ENCODE results near the gene UTF1.
"Not testable (repeated sequence)": the region's sequence is repeated elsewhere in the genome, so short reads cannot be mapped to it uniquely, and the experiment has no call there.

Gene UTF1

GRCh38 chr10:133258066-133258817 lies 28.2 kb downstream of the UTF1 start:
- H3K9ac ChIP-seq (ENCODE audit: low read depth in 1 of 2, low read length in 2 of 2) = peak overlapping the region; percentile 32
- H3K9me3 ChIP-seq (ENCODE audit: control insufficient read depth in 1 of 2, low read length in 2 of 2) = no peaks in the 10 kb centered on the region
- no peaks in the 10 kb centered on the region for H3K36me3 ChIP-seq (ENCODE audit: control insufficient read depth in 1 of 2, insufficient read depth in 2 of 2, low read length in 2 of 2)
- peaks cover 38 to 54% of the 10 kb centered on the region in 2 donors for H3K4me1 ChIP-seq (ENCODE audit: control insufficient read depth in 1 of 2, insufficient read depth in 2 of 2, low read length in 2 of 2)
- H3K27me3 ChIP-seq (ENCODE audit: control insufficient read depth in 1 of 2, insufficient read depth in 2 of 2, low read length in 2 of 2) = peaks cover 0 to 5% of the 10 kb centered on the region in 2 donors
- H3K27ac ChIP-seq (ENCODE audit: low read depth, low read length) = peak overlapping the region; percentile 20
- peak overlapping the region; percentile 43 to 55 for H3K4me3 ChIP-seq (ENCODE audit: low read depth in 1 of 2, low read length in 2 of 2)

GRCh38 chr10:133258818-133259601 lies 29.0 kb downstream of the UTF1 start:
- H3K9me3 ChIP-seq (ENCODE audit: control insufficient read depth in 1 of 2, low read length in 2 of 2) = no peaks in the 10 kb centered on the region
- peaks cover 39 to 54% of the 10 kb centered on the region in 2 donors for H3K4me1 ChIP-seq (ENCODE audit: control insufficient read depth in 1 of 2, insufficient read depth in 2 of 2, low read length in 2 of 2)
- no peak overlapping the region for H3K9ac ChIP-seq (ENCODE audit: low read depth in 1 of 2, low read length in 2 of 2)
- H3K36me3 ChIP-seq (ENCODE audit: control insufficient read depth in 1 of 2, insufficient read depth in 2 of 2, low read length in 2 of 2) = no peaks in the 10 kb centered on the region
- H3K4me3 ChIP-seq (ENCODE audit: low read depth in 1 of 2, low read length in 2 of 2) = no peak overlapping the region
- peaks cover 0 to 5% of the 10 kb centered on the region in 2 donors for H3K27me3 ChIP-seq (ENCODE audit: control insufficient read depth in 1 of 2, insufficient read depth in 2 of 2, low read length in 2 of 2)
- no peak overlapping the region for H3K27ac ChIP-seq (ENCODE audit: low read depth, low read length)

- H3K4me3 ChIP-seq (ENCODE audit: low read depth in 1 of 2, low read length in 2 of 2) = no peak overlapping the region
- H3K9ac ChIP-seq (ENCODE audit: low read depth in 1 of 2, low read length in 2 of 2) = no peak overlapping the region
- H3K9me3 ChIP-seq (ENCODE audit: control insufficient read depth in 1 of 2, low read length in 2 of 2) = no peaks in the 10 kb centered on the region
- no peaks in the 10 kb centered on the region for H3K36me3 ChIP-seq (ENCODE audit: control insufficient read depth in 1 of 2, insufficient read depth in 2 of 2, low read length in 2 of 2)
- no peak overlapping the region for H3K27ac ChIP-seq (ENCODE audit: low read depth, low read length)
- peaks cover 43 to 60% of the 10 kb centered on the region in 2 donors for H3K4me1 ChIP-seq (ENCODE audit: control insufficient read depth in 1 of 2, insufficient read depth in 2 of 2, low read length in 2 of 2)
- peaks cover 0 to 5% of the 10 kb centered on the region in 2 donors for H3K27me3 ChIP-seq (ENCODE audit: control insufficient read depth in 1 of 2, insufficient read depth in 2 of 2, low read length in 2 of 2)
These were observed 29.6 kb downstream of the UTF1 start for GRCh38 chr10:133259602-133259989.

GRCh38 chr10:133260895-133261725 lies 31.1 kb downstream of the UTF1 start:
- Histone ChIP-seq H3K4me3 (ENCODE audit: low read depth in 1 of 2, low read length in 2 of 2) (peak overlapping the region; percentile 62 to 71), H3K9me3 (ENCODE audit: control insufficient read depth in 1 of 2, low read length in 2 of 2) (no peaks in the 10 kb centered on the region), H3K27me3 (ENCODE audit: control insufficient read depth in 1 of 2, insufficient read depth in 2 of 2, low read length in 2 of 2) (peaks cover 0 to 5% of the 10 kb centered on the region in 2 donors), H3K4me1 (ENCODE audit: control insufficient read depth in 1 of 2, insufficient read depth in 2 of 2, low read length in 2 of 2) (peaks cover 43 to 70% of the 10 kb centered on the region in 2 donors), H3K27ac (ENCODE audit: low read depth, low read length) (peak overlapping the region; percentile 70), H3K9ac (ENCODE audit: low read depth in 1 of 2, low read length in 2 of 2) (peak overlapping the region; percentile 43 to 69), H3K36me3 (ENCODE audit: control insufficient read depth in 1 of 2, insufficient read depth in 2 of 2, low read length in 2 of 2) (no peaks in the 10 kb centered on the region)

GRCh38 chr10:133261726-133262325 lies 31.8 kb downstream of the UTF1 start:
- Histone ChIP-seq H3K27me3 (ENCODE audit: control insufficient read depth in 1 of 2, insufficient read depth in 2 of 2, low read length in 2 of 2) (peaks cover 0 to 5% of the 10 kb centered on the region in 2 donors), H3K4me1 (ENCODE audit: control insufficient read depth in 1 of 2, insufficient read depth in 2 of 2, low read length in 2 of 2) (peaks cover 43 to 70% of the 10 kb centered on the region in 2 donors), H3K27ac (ENCODE audit: low read depth, low read length) (peak overlapping the region; percentile 70), H3K9ac (ENCODE audit: low read depth in 1 of 2, low read length in 2 of 2) (peak overlapping the region; percentile 43 to 69), H3K36me3 (ENCODE audit: control insufficient read depth in 1 of 2, insufficient read depth in 2 of 2, low read length in 2 of 2) (no peaks in the 10 kb centered on the region), H3K4me3 (ENCODE audit: low read depth in 1 of 2, low read length in 2 of 2) (peak overlapping the region; percentile 62 to 71), H3K9me3 (ENCODE audit: control insufficient read depth in 1 of 2, low read length in 2 of 2) (no peaks in the 10 kb centered on the region)

- Histone ChIP-seq H3K4me3 (ENCODE audit: low read depth in 1 of 2, low read length in 2 of 2) (no peak overlapping the region), H3K9me3 (ENCODE audit: control insufficient read depth in 1 of 2, low read length in 2 of 2) (no peaks in the 10 kb centered on the region), H3K9ac (ENCODE audit: low read depth in 1 of 2, low read length in 2 of 2) (no peak overlapping the region), H3K27ac (ENCODE audit: low read depth, low read length) (no peak overlapping the region), H3K27me3 (ENCODE audit: control insufficient read depth in 1 of 2, insufficient read depth in 2 of 2, low read length in 2 of 2) (peaks cover 0 to 5% of the 10 kb centered on the region in 2 donors), H3K36me3 (ENCODE audit: control insufficient read depth in 1 of 2, insufficient read depth in 2 of 2, low read length in 2 of 2) (no peaks in the 10 kb centered on the region), H3K4me1 (ENCODE audit: control insufficient read depth in 1 of 2, insufficient read depth in 2 of 2, low read length in 2 of 2) (peaks cover 40 to 63% of the 10 kb centered on the region in 2 donors)
These were observed 32.7 kb downstream of the UTF1 start for GRCh38 chr10:133262696-133263095.

GRCh38 chr10:133263674-133264073 lies 33.7 kb downstream of the UTF1 start:
- Histone ChIP-seq H3K4me3 (ENCODE audit: low read depth in 1 of 2, low read length in 2 of 2) (no peak overlapping the region), H3K36me3 (ENCODE audit: control insufficient read depth in 1 of 2, insufficient read depth in 2 of 2, low read length in 2 of 2) (no peaks in the 10 kb centered on the region), H3K27ac (ENCODE audit: low read depth, low read length) (no peak overlapping the region), H3K9me3 (ENCODE audit: control insufficient read depth in 1 of 2, low read length in 2 of 2) (no peaks in the 10 kb centered on the region), H3K4me1 (ENCODE audit: control insufficient read depth in 1 of 2, insufficient read depth in 2 of 2, low read length in 2 of 2) (peaks cover 31 to 53% of the 10 kb centered on the region in 2 donors), H3K9ac (ENCODE audit: low read depth in 1 of 2, low read length in 2 of 2) (no peak overlapping the region), H3K27me3 (ENCODE audit: control insufficient read depth in 1 of 2, insufficient read depth in 2 of 2, low read length in 2 of 2) (peaks cover 0 to 5% of the 10 kb centered on the region in 2 donors)

- Histone ChIP-seq H3K4me3 (ENCODE audit: low read depth in 1 of 2, low read length in 2 of 2) (no peak overlapping the region), H3K9me3 (ENCODE audit: control insufficient read depth in 1 of 2, low read length in 2 of 2) (no peaks in the 10 kb centered on the region), H3K4me1 (ENCODE audit: control insufficient read depth in 1 of 2, insufficient read depth in 2 of 2, low read length in 2 of 2) (peaks cover 23 to 45% of the 10 kb centered on the region in 2 donors), H3K36me3 (ENCODE audit: control insufficient read depth in 1 of 2, insufficient read depth in 2 of 2, low read length in 2 of 2) (no peaks in the 10 kb centered on the region), H3K27me3 (ENCODE audit: control insufficient read depth in 1 of 2, insufficient read depth in 2 of 2, low read length in 2 of 2) (peaks cover 0 to 5% of the 10 kb centered on the region in 2 donors), H3K27ac (ENCODE audit: low read depth, low read length) (no peak overlapping the region), H3K9ac (ENCODE audit: low read depth in 1 of 2, low read length in 2 of 2) (no peak overlapping the region)
These were observed 34.4 kb downstream of the UTF1 start for GRCh38 chr10:133264461-133264860.

GRCh38 chr10:133265052-133265451 lies 35.0 kb downstream of the UTF1 start:
- H3K27ac ChIP-seq (ENCODE audit: low read depth, low read length); H3K4me3 ChIP-seq (ENCODE audit: low read depth in 1 of 2, low read length in 2 of 2); H3K36me3 ChIP-seq (ENCODE audit: control insufficient read depth in 1 of 2, insufficient read depth in 2 of 2, low read length in 2 of 2); H3K9ac ChIP-seq (ENCODE audit: low read depth in 1 of 2, low read length in 2 of 2); H3K9me3 ChIP-seq (ENCODE audit: control insufficient read depth in 1 of 2, low read length in 2 of 2); H3K27me3 ChIP-seq (ENCODE audit: control insufficient read depth in 1 of 2, insufficient read depth in 2 of 2, low read length in 2 of 2): not testable (repeated sequence)
- H3K4me1 ChIP-seq (ENCODE audit: control insufficient read depth in 1 of 2, insufficient read depth in 2 of 2, low read length in 2 of 2) = peaks cover 17 to 40% of the 10 kb centered on the region in 2 donors
